Esophagus muscularis mucosa (tissue), 4 donors: ENCODE results near the gene MT3. TPM values are rescaled to one million over a fixed set of nuclear protein-coding genes. Genes with fewer than 3 reads are reported as not detected.

Experiments
- DNase-seq: peaks from one replicate; pipeline ENCODE4 v3.0.0-alpha.2; 2017; ENCODE audit errors: extremely low spot score
- H3K27ac ChIP-seq, 4 donors: fragments of 200-600 bp; sonication (generic); replicated peaks in 1 of 4; 1 replicate in 3 of 4; 2 replicates in 1 of 4; pipeline ENCODE4 v1.5.1; 2016 to 2019; ENCODE audit warnings: mild to moderate bottlenecking in 1 of 4
- H3K27me3 ChIP-seq, 4 donors: fragments of 200-600 bp; sonication (generic); one replicate each; pipeline versions ENCODE4 v1.5.1 to v1.6.0; 2016 to 2019
- H3K36me3 ChIP-seq, 4 donors: fragments of 200-600 bp; sonication (generic); one replicate each; pipeline ENCODE4 v1.5.1; 2016 to 2019
- H3K4me1 ChIP-seq, 4 donors: fragments of 200-600 bp; sonication (generic); one replicate each; pipeline ENCODE4 v1.5.1; 2016 to 2019
- H3K4me3 ChIP-seq, 4 donors: fragments of 200-600 bp; sonication (generic); 1 replicate in 2 of 4; 2 replicates in 2 of 4; pipeline ENCODE4 v1.5.1; 2016 to 2019; ENCODE audit warnings: mild to moderate bottlenecking in 4 of 4, moderate library complexity in 1 of 4
- H3K9me3 ChIP-seq, 4 donors: fragments of 200-600 bp; sonication (generic); 1 replicate in 3 of 4; 2 replicates in 1 of 4; pipeline ENCODE4 v1.5.1; 2016 to 2019
- EP300 ChIP-seq: sonication (generic); formaldehyde crosslinking; IDR thresholded peaks from one replicate; pipeline ENCODE4 v1.6.1; 2017; ENCODE audit warnings: antibody characterized with exemption
- POLR2A ChIP-seq: fragments of 450-650 bp; IDR thresholded peaks from one replicate; pipeline ENCODE4 v1.6.1; 2017; ENCODE audit warnings: antibody characterized with exemption, moderate library complexity, mild to moderate bottlenecking, low read depth
- POLR2AphosphoS5 ChIP-seq, 2 donors: sonication (generic); formaldehyde crosslinking; IDR thresholded peaks; one replicate each; pipeline ENCODE4 v1.6.1; 2017; ENCODE audit warnings: antibody characterized with exemption in 2 of 2
- whole genome bisulfite sequencing: methylation state at CpG from one replicate; pipeline ENCODE4 v1.1.5; 2018; 5-methylcytosine and 5-hydroxymethylcytosine counted together
- intact Hi-C: fragments of 100-400 bp; cut with DNase I; formaldehyde crosslinking; loops from one replicate; pipeline ENCODE4 v1.15.1; 2023
- total RNA-seq, 4 donors: library from RNA; depleted of rRNA; stranded (reverse); fragments of >200 nt; gene quantifications; one replicate each; pipeline versions ENCODE4 v1.1.0 to v1.2.1, GENCODE V29; 2016
- TF ChIP-seq, protein P1 (sequence below), 3 experiments: fragments of 200-600 bp in 2 of 3; fragments of 450-650 bp in 1 of 3; sonication (generic) in 2 of 3; IDR thresholded peaks; one replicate each; pipeline ENCODE4 v1.5.1; 2017 to 2019; ENCODE audit warnings: antibody characterized with exemption in 3 of 3, mild to moderate bottlenecking in 2 of 3, moderate library complexity in 1 of 3

The MT3 gene
- total RNA-seq, 4 donors from 2014 or later: 2.0 to 12.5 (median 4.1) TPM

DNA sequence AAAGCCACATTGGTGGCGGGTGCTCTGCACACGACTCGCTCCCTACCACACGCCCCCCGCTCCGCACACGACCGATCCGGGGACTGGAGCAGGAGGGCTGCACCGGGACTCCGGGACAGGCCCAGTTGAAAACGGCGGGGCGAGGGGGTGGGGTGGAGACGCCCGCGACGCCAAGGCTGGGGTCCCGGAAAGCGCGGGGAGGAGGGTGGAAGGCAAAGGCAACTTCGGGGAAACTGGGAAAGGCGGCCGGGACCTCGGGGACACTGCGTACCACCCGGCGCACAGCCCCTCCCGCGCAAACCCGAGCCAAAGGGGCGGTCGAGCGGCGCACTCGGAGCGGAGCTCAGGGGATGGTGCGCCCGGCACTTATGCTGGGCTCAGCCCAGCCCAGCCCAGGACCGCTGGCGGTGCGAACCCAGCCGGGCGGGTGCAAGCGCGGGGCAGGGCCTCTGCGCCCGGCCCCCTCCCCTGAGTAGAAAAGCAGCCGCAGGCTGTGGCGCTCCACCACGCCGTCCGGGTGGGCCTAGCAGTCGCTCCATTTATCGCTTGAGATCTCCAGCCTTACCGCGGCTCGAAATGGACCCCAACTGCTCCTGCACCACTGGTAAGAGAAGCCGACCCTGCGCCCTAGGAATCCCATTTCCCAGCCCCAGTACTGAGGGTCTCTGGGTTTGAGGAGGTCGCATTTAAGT, 43.0 kb downstream of the MT3 start, which contains the start of gene MT1M:
TSS of gene MT1M (plus strand) at position 504 of the 692 bp plus-strand sequence. CDS start at position 577, 73 bp downstream.
- intact Hi-C loops: no loop called here
- H3K27ac ChIP-seq: peak within 1 kb of the TSS; percentile 67 to 82 (median 74)
- peaks cover 0 to 51% (median 13%) of the 10 kb centered on the region in 4 donors for H3K27me3 ChIP-seq
- H3K4me3 ChIP-seq: peak within 1 kb of the TSS; percentile 57 to 66 (median 60)
- TF ChIP-seq POLR2A (peak; percentile 39), POLR2AphosphoS5 (IDR thresholded peaks at IDR 0.05) (peak; percentile 72 to 85), EP300 (peak; percentile 95)
- TF ChIP-seq, protein P1, sequence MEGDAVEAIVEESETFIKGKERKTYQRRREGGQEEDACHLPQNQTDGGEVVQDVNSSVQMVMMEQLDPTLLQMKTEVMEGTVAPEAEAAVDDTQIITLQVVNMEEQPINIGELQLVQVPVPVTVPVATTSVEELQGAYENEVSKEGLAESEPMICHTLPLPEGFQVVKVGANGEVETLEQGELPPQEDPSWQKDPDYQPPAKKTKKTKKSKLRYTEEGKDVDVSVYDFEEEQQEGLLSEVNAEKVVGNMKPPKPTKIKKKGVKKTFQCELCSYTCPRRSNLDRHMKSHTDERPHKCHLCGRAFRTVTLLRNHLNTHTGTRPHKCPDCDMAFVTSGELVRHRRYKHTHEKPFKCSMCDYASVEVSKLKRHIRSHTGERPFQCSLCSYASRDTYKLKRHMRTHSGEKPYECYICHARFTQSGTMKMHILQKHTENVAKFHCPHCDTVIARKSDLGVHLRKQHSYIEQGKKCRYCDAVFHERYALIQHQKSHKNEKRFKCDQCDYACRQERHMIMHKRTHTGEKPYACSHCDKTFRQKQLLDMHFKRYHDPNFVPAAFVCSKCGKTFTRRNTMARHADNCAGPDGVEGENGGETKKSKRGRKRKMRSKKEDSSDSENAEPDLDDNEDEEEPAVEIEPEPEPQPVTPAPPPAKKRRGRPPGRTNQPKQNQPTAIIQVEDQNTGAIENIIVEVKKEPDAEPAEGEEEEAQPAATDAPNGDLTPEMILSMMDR (IDR thresholded peaks at IDR 0.05): no peak
- 12% methylated on average over 26 of the region's 61 CpGs for WGBS
- no peak for DNase-seq
- H3K36me3 ChIP-seq: no peaks in the 10 kb centered on the region
- no peaks in the 10 kb centered on the region for H3K9me3 ChIP-seq
- H3K4me1 ChIP-seq: peaks cover 6 to 52% (median 37%) of the 10 kb centered on the region in 4 donors

DNA sequence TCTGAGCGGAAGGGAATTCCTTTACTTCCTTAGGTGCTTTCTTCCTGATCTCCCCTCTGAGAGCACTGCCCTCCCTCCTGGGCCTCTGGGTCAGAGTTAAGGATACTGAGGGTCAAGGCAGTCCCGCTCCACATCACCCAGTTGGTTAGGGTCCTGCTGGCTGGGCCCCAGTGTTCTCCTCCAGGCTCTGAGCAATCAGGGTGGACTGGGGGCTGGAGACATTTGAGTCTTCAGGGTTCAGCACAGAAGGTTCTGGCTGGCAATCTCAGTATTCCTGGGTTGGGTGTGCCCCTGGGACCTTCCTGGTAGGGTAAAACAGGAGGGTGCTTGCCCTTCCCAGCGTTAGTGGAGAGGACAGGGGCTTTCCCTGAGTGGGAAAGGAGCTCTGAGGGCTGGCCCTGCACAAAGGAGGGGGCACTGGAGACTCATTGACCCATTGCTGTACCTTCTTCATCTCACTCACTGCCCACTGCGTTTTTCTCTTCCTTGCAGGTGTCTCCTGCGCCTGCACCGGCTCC, 43.6 kb downstream of the MT3 start:
- Histone ChIP-seq H3K36me3 (no peaks in the 10 kb centered on the region), H3K4me3 (peak overlapping the region; percentile 57 to 66 (median 60)), H3K9me3 (no peaks in the 10 kb centered on the region), H3K27me3 (peaks cover 0 to 57% (median 16%) of the 10 kb centered on the region in 4 donors), H3K4me1 (peaks cover 6 to 51% (median 37%) of the 10 kb centered on the region in 4 donors), H3K27ac (peak overlapping the region; percentile 67 to 82 (median 74))
- 62% methylated on average over 5 of the region's 6 CpGs for WGBS
- TF ChIP-seq EP300 (no peak), POLR2AphosphoS5 (IDR thresholded peaks at IDR 0.05) (no peak), POLR2A (no peak)
- TF ChIP-seq, protein P1 (IDR thresholded peaks at IDR 0.05): no peak
- DNase-seq: no peak
- intact Hi-C loops: no loop called here

DNA sequence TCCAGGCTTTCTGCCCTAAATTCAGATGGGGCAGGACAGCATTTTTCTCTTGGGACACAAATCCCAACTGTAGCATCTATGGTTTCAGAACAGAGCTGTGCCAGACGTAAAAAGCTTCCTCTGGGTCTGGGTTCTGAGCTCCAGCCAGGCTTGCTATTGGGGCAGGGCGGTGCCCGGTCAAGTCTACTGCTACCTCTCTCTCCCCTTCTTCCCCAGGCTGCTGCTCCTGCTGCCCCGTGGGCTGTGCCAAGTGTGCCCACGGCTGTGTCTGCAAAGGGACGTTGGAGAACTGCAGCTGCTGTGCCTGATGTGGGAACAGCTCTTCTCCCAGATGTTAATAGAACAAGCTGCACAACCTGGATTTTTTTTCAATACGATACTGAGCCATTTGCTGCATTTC, 44.2 kb downstream of the MT3 start:
- TF ChIP-seq POLR2AphosphoS5 (IDR thresholded peaks at IDR 0.05) (no peak), POLR2A (no peak), EP300 (no peak)
- TF ChIP-seq, protein P1 (IDR thresholded peaks at IDR 0.05): no peak
- DNase-seq: no peak
- peaks cover 10 to 56% (median 44%) of the 10 kb centered on the region in 4 donors for H3K4me1 ChIP-seq
- WGBS: 74% methylated on average over 7 of the region's 7 CpGs
- peaks cover 0 to 63% (median 18%) of the 10 kb centered on the region in 4 donors for H3K27me3 ChIP-seq
- H3K4me3 ChIP-seq: peak overlapping the region; percentile 57 to 66 (median 60)
- no peaks in the 10 kb centered on the region for H3K9me3 ChIP-seq
- no peaks in the 10 kb centered on the region for H3K36me3 ChIP-seq
- H3K27ac ChIP-seq: peak overlapping the region in 3 of 4 donors; percentile 67 to 82 (median 78)
- intact Hi-C loops: no loop called here

DNA sequence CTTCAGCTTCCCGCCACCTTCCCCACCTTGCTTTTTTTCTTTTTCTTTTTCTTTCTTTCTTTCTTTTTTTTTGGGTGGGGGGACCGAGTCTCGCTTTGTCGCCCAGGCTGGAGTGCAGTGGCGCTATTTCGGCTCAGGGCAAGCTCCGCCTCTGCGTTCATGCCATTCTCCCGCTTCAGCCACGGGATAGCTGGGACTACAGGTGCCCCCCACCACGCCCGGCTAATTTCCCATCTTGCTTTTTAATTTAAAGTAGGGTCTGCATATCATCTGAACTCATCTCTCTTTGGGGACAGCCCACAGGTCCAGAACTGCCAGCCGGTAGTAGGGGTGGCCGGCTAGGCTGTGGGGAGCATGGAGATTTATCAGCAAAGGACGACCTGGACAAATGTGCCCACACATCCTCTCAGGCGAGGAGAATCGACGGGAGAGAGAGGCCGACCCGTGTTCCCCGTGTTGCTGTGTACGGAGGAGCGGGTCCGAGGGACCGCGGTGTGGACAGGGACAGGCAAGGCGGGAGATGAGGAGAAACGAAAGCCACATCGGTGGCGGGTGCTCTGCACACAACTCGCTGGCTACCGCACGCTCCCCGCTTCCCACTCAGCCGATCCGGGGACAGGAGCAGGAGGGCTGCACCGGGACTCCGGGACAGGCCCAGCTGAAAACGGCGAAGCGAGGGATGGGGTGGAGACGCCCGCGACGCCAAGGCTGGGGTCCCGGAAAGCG, 45.5 kb downstream of the MT3 start:
- 29% methylated on average over 41 of the region's 47 CpGs for WGBS
- Histone ChIP-seq H3K36me3 (no peaks in the 10 kb centered on the region), H3K4me1 (peaks cover 18 to 61% (median 52%) of the 10 kb centered on the region in 4 donors), H3K27me3 (peaks cover 0 to 76% (median 20%) of the 10 kb centered on the region in 4 donors), H3K9me3 (no peaks in the 10 kb centered on the region), H3K4me3 (peak overlapping the region; percentile 22 to 66 (median 46)), H3K27ac (no peak overlapping the region)
- TF ChIP-seq, protein P1 (IDR thresholded peaks at IDR 0.05): no peak
- TF ChIP-seq EP300 (no peak), POLR2AphosphoS5 (IDR thresholded peaks at IDR 0.05) (no peak), POLR2A (no peak)
- DNase-seq: no peak
- intact Hi-C loops: loop anchor here (5.0 kb wide), 1 partner anchor 47 kb away; the partner anchor contains the start of gene MT1X
